SKM-1 (cell line): ENCODE data around the gene IPO8.

Source experiments
- DNase-seq: peaks from one replicate; lab custom pipeline; 2025; ENCODE audit not compliant: unreplicated experiment; lab: John Stamatoyannopoulos, UW

The IPO8 gene

GRCh38 chr12:30695199-30696102 is at the start of gene IPO8:
IPO8 (minus strand) TSS chr12:30695869; CDS start chr12:30695647, 222 bp downstream.
- peak; percentile 46 for DNase-seq

DNA sequence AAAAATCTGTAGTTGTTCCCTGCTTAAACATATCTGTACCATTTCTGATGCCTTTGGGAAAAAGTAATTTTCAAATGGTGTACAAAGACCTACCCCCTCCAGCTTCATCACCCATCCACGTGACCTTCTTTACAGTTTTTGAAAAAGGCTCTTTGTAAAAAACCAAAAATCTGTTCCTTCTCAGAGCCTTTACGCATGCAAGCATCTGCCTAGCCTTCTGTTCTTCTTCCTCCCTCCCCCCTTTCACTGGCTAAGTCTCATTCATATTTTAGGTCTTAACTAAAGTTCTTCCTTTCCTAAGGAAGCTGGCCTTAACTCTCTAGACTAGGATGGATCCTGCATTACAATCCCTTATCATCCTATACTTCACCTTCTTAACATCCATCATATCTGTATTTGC is 48.7 kb upstream of the IPO8 start:
- no peak for DNase-seq

DNA sequence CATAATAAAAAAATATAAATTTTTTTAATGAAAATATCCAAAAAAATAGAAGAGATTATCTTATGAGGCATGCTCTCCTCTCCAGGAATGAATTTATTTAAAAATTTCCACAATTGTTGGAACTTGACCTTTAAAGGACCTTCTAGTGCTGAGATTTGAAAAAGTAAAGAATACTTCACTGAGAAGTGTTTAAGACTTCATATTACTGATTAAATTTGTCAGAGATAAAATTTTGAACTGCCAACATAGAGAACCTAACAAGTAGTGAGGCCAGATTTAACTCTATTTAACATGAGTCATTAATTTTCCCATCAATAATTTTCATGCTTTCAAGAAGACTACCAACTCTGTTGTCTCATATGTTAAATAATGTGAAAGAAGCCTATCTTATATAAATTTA is 44.6 kb upstream of the IPO8 start:
- DNase-seq, result no peak

GRCh38 chr12:30739020-30739419 is 43.4 kb upstream of the IPO8 start:
- no peak for DNase-seq

GRCh38 chr12:30732954-30733637 is 37.4 kb upstream of the IPO8 start:
- DNase-seq, result no peak

GRCh38 chr12:30730011-30730410 is 34.3 kb upstream of the IPO8 start:
- no peak for DNase-seq

GRCh38 chr12:30729547-30729946 is 33.9 kb upstream of the IPO8 start:
- no peak for DNase-seq

GRCh38 chr12:30726647-30727046 is 31.0 kb upstream of the IPO8 start:
- no peak for DNase-seq

DNA sequence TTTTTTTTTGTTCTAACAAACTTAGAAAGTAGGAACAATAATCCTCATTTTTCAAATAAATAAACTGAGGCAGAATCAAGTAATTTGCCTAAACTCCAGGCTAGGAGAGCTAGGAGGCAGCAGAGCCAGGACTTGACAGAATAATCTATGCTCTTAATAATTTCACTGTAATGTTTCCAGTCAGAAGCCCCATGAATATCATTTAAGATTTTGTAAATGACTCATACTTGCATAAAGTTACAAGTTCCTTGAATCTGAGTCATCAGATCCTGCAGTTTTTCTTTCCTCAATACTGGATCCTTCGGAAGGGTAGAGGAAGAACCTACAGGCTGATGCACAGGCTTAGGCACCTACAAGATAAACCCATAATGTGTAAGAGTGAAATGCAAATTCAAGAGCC is 30.1 kb upstream of the IPO8 start:
- no peak for DNase-seq

- DNase-seq, result no peak
These were observed 23.4 kb upstream of the IPO8 start for GRCh38 chr12:30719060-30719459.

GRCh38 chr12:30707613-30708342 is 12.1 kb upstream of the IPO8 start:
- no peak for DNase-seq

DNA sequence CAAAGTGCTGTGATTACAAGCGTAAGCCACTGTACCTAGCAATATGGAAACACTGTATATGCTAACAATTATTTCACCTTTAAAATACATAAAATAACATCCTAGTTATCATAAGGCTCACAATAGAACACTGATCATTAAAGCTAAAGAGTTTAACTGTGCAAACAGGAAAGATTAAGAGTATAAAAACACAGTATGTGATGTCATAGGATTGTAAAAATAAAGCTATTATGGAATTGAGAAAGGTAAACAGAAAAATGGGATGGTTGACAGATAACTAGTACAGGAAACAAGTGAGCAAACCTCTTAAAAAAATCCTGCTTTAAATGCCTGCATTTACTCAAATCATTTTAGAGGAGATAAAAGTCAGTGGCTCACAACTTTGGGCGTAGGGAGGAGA is 10.8 kb upstream of the IPO8 start:
- no peak for DNase-seq

DNA sequence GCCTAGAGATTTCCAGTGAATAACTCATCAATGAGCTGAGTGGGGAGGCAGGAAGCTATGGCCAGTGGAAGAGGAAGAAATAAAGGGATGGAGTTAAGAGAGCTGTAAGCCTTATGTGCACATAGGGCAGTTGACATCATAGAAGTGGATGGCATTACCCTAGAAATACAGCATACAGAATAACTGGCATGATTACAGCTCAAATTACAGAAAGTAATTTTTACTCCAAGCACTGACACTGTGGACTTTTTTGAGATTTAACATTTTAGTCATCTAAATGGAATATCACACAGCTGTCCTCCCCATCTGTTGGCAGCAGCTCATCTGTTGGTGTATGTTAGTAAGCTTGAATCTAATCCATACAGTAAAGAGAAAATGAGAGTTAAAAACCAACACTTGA is 5.4 kb upstream of the IPO8 start:
- no peak for DNase-seq

DNA sequence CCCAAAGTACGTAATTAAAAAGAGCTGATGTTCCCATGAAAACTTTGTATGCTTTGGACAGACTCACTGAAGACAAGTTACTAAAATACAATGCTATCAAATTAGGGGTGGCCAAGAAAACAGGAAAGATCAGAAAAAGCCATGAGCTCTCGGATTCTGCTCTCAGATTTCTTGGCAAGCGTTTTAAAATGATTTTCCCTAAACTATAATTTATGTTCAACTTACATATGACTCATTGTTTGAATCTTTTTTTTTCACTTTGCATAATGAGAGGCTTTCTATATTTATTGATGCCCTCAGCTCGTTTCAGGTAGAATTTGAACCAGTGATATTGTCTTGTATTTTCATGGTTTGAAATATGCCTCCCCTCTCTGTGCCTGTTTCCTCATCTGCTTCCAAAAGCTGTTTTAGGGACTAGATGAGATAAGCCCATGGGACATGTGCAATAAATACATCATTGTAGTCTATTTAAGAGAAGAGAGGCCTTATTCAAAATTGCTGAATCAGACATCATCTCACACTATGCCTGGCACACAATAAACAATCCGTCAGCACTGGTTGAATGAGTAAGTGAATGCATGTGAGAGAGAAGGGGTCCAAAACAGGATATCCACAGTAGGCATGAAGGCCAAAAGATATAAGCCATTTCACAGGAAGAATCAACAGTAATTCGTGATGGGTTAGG is 4.7 kb upstream of the IPO8 start:
- DNase-seq, result no peak

DNA sequence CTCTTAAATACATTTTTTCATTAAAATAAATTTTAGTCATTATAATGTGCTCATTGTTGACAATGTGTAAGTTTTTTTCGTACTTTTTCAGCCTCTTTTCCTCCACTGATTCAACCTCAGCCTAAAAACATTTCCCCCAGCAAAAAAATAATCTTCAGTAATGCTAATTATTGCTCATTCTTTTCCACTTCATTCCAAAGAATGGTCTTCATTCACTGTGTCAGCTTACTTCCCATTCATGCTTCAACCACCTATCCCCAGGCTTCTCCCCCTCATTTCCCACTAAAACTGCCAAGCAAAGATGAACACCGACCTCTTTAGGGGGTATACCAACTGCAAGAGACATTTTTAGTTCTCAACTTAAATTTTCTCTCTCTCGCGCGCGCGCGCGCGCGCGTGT is 2.7 kb upstream of the IPO8 start:
- DNase-seq, result no peak

DNA sequence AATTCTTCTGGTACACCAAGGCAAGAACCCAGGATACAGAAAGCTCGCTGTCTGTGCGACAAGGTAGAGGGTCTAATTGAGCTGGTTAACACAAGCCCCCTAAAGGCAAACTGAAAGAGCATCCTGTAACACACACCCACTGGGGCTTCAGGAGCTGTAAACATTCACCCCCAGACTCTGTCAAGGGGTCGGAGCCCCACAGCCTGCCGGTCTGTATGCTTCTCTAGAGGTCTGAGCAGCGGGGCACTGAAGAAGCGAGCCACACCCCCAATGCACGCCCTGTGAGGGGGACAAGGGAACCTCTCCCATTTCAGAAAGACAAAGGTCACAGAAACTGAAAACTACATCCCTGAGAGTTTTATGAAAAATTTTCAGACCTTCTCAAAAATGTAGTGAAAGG is 1.3 kb upstream of the IPO8 start:
- DNase-seq, result no peak

DNA sequence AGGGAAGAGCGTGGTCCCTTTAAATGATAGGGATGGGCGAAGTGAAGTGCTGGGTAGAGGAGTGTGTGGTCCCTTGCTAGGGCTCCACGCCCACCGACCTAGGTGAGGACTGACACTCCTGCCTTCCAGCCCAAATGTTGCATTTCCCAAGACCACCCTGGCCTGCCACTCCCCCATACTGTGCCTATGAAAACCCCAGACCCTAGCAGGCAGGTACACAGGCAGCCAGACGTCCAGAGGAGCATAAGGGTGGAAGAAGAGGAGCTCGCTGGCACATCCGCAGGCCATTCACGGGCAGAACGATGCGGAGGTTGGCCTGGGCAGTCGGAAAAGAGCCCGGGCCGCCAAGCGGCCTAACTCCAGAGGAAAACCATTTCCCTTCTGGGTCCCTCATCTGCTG is 817 bp upstream of the IPO8 start:
- no peak for DNase-seq

DNA sequence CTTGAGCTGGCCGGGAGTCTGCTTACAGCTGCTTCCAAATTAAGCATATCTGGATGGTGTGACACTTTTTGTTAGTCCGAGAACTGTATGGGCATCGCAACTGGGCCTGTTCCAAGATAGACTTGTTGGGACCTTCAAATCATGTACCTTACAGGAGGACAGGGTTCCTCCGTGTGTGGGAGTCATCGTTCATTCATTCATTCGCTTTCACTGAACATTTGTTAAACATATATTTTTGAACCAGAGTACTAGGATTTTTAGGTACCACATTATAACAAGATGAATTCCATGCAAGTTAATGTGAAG is 387 bp upstream of the IPO8 start:
- no peak for DNase-seq

GRCh38 chr12:30694412-30695198 is 1.1 kb downstream of the IPO8 start:
- no peak for DNase-seq

DNA sequence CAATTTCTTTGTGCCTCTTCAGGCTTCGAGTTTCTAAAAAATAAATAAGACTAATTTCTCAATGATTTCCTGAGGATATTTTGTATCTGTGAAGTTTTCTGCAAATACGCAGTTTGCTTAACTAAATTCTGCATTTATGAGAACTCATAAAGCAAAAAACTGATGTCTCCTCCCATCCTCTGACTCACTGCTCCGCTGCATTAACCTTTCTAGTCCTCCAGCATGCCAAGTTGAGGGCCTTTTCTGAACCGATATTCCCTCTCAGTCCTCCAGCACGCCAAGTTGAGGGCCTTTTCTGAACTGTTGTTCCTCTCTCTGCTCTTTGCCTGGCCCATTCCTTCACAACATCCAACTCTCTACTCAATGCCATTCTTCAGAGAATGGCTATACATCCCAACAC is 3.2 kb downstream of the IPO8 start:
- no peak for DNase-seq
